GM23338 (cell line): ENCODE measurements around the gene GRIA3. TPM values are rescaled to one million over a fixed set of nuclear protein-coding genes. Genes with fewer than 3 reads are reported as not detected.

Experiments used
- ATAC-seq: fragments of 200-7000 bp; cut with Tn5 transposase; 3 replicates; pipeline ENCODE4 v1.9.1; 2020
- DNase-seq: peaks from one replicate; pipeline ENCODE4 v3.0.0-alpha.2; 2015; ENCODE audit warnings: low spot score
- H2AFZ ChIP-seq: fragments of 200-600 bp; sonication (generic); 2 replicates; pipeline ENCODE4 v1.8.0; 2016; ENCODE audit warnings: antibody characterized with exemption, mild to moderate bottlenecking, moderate library complexity
- H3F3A ChIP-seq: fragments of 200-600 bp; sonication (generic); replicated peaks from 2 replicates; pipeline ENCODE4 v1.8.0; 2017; ENCODE audit warnings: antibody characterized with exemption, mixed run types, low read depth
- H3K27ac ChIP-seq: fragments of 200-600 bp; sonication (generic); 2 replicates; pipeline ENCODE4 v1.6.1; 2016; ENCODE audit warnings: low read depth
- H3K27me3 ChIP-seq: fragments of 200-600 bp; sonication (generic); 2 replicates; pipeline ENCODE4 v1.8.0; 2016; ENCODE audit warnings: mild to moderate bottlenecking, mixed run types, moderate library complexity; ENCODE audit not compliant: insufficient read depth
- H3K36me3 ChIP-seq: fragments of 200-600 bp; sonication (generic); 2 replicates; pipeline ENCODE4 v1.8.0; 2016; ENCODE audit warnings: mild to moderate bottlenecking; ENCODE audit not compliant: insufficient read depth
- H3K4me1 ChIP-seq: fragments of 200-600 bp; sonication (generic); 2 replicates; pipeline ENCODE4 v1.8.0; 2016; ENCODE audit warnings: mild to moderate bottlenecking, moderate library complexity; ENCODE audit not compliant: insufficient read depth
- H3K4me2 ChIP-seq: fragments of 200-600 bp; sonication (generic); 2 replicates; pipeline ENCODE4 v1.7.1; 2017; ENCODE audit warnings: mixed run types
- H3K4me3 ChIP-seq: fragments of 200-600 bp; sonication (generic); 2 replicates; pipeline ENCODE4 v1.6.1; 2016; ENCODE audit warnings: mixed run types
- H3K79me2 ChIP-seq: fragments of 200-600 bp; sonication (generic); replicated peaks from 2 replicates; pipeline ENCODE4 v1.8.0; 2017; ENCODE audit warnings: mild to moderate bottlenecking; ENCODE audit not compliant: insufficient read depth
- H3K9me2 ChIP-seq: fragments of 200-600 bp; sonication (generic); 2 replicates; pipeline ENCODE4 v1.8.0; 2017; ENCODE audit not compliant: insufficient read depth
- H4K20me1 ChIP-seq: fragments of 200-600 bp; sonication (generic); replicated peaks from 2 replicates; pipeline ENCODE4 v1.8.0; 2017; ENCODE audit warnings: mild to moderate bottlenecking; ENCODE audit not compliant: insufficient read depth
- H3K27ac Mint-ChIP-seq: 2 replicates; pipeline ENCODE4 v1.8.0; 2020; ENCODE audit warnings: inconsistent platforms, mild to moderate bottlenecking, moderate library complexity, mixed read lengths
- H3K27me3 Mint-ChIP-seq: 3 replicates; pipeline ENCODE4 v1.8.0; 2022; ENCODE audit warnings: low read depth, mild to moderate bottlenecking, moderate library complexity, mixed read lengths, inconsistent platforms; ENCODE audit not compliant: insufficient read depth, poor library complexity
- H3K36me3 Mint-ChIP-seq: 3 replicates; pipeline ENCODE4 v1.8.0; 2021; ENCODE audit warnings: low read depth, mild to moderate bottlenecking, inconsistent platforms, moderate library complexity, mixed read lengths
- H3K4me1 Mint-ChIP-seq: 3 replicates; pipeline ENCODE4 v1.8.0; 2020; ENCODE audit warnings: mild to moderate bottlenecking, inconsistent platforms, mixed read lengths
- H3K4me3 Mint-ChIP-seq: 3 replicates; pipeline ENCODE4 v1.8.0; 2021; ENCODE audit warnings: moderate library complexity, mild to moderate bottlenecking, inconsistent platforms, mixed read lengths
- H3K9me3 Mint-ChIP-seq: 3 replicates; pipeline ENCODE4 v1.8.0; 2020; ENCODE audit warnings: moderate library complexity, mild to moderate bottlenecking, inconsistent platforms, mixed read lengths
- CREB1 ChIP-seq: fragments of 250-450 bp; sonication (Bioruptor Pico); IDR thresholded peaks from 2 replicates; pipeline ENCODE4 v1.5.0; 2020; ENCODE audit warnings: low read depth, mild to moderate bottlenecking, moderate library complexity
- EZH2 ChIP-seq: fragments of 200-600 bp; sonication (generic); IDR thresholded peaks from one replicate; pipeline ENCODE4 v1.8.0; 2017; ENCODE audit warnings: antibody characterized with exemption, mild to moderate bottlenecking, low read depth; ENCODE audit not compliant: unreplicated experiment
- POLR2AphosphoS5 ChIP-seq: IDR thresholded peaks from 2 replicates; pipeline ENCODE4 v1.6.1; 2016; ENCODE audit warnings: antibody characterized with exemption, low read depth
- STAT1 ChIP-seq: IDR thresholded peaks from one replicate; pipeline ENCODE4 v1.6.1; 2016; ENCODE audit warnings: antibody characterized with exemption; ENCODE audit not compliant: unreplicated experiment
- ZNF114 ChIP-seq: fragments of 250-450 bp; sonication (Bioruptor Pico); IDR thresholded peaks from 2 replicates; pipeline ENCODE4 v1.5.0; 2020; ENCODE audit warnings: mild to moderate bottlenecking, moderate library complexity
- ZNF331 ChIP-seq: fragments of 250-450 bp; sonication (Bioruptor Pico); IDR thresholded peaks from 2 replicates; pipeline ENCODE4 v1.5.0; 2020; ENCODE audit warnings: low read depth, mild to moderate bottlenecking, moderate library complexity
- polyA plus RNA-seq: library from polyadenylated mRNA; unstranded; fragments of >200 nt; fragmentation: Nextera tagmentation; extraction: Ambion mirVana; gene quantifications from 2 replicates; pipeline ENCODE4 v1.2.1, GENCODE V29; 2016
- total RNA-seq: library from RNA; depleted of rRNA; stranded (reverse); fragments of >200 nt; shearing (Covaris generic); gene quantifications from 2 replicates; pipeline ENCODE4 v1.2.3, GENCODE V29; 2014
- TF ChIP-seq, protein P1 (sequence below): fragments of 250-450 bp; sonication (Bioruptor Pico); IDR thresholded peaks from 2 replicates; pipeline ENCODE4 v1.5.0; 2020; ENCODE audit warnings: mild to moderate bottlenecking, moderate library complexity
- TF ChIP-seq, protein P2 (sequence below): IDR thresholded peaks from 2 replicates; pipeline ENCODE4 v1.6.1; 2016; ENCODE audit warnings: antibody characterized with exemption
- TF ChIP-seq, protein P3 (sequence below), 2 experiments: fragments of 200-600 bp in 1 of 2; sonication (generic) in 1 of 2; conservative IDR thresholded peaks; 2 replicates each; pipeline versions ENCODE4 v1.5.1 to v1.6.1; 2016 to 2017; ENCODE audit warnings: antibody characterized with exemption in 2 of 2, low read depth in 2 of 2, mild to moderate bottlenecking in 2 of 2, moderate library complexity in 1 of 2

GRIA3 gene
- total and polyA plus RNA-seq, 2 experiments from 2014 or later: 2.7 to 5.6 TPM

DNA sequence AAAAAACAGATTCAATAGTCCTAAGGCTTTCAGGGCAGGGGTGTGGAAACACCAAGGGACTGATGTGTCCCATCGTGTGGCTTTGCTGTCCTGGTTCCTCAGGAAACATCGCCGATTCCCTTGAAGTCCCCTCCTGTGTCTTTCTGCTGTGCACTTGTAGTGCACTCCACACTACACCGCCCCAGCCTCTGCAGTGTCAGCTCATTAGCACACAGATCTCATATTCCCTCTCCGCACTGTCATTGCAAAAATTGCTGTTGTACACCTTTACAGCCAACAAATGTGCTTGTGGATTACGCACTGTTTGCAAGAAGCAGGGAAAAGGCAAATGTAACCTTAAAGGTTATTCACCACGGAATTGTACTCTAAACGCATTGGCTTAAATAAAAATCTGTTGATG lies 5.3 kb downstream of the GRIA3 start:
- Mint-ChIP-seq H3K36me3 (no peaks in the 10 kb centered on the region), H3K27ac (no peak overlapping the region), H3K27me3 (peaks cover 17% of the 10 kb centered on the region), H3K4me3 (no peak overlapping the region), H3K9me3 (no peaks in the 10 kb centered on the region), H3K4me1 (peaks cover 36% of the 10 kb centered on the region)
- Histone ChIP-seq H3K36me3 (no peaks in the 10 kb centered on the region), H3K4me1 (peaks cover 13% of the 10 kb centered on the region), H3K4me3 (no peak overlapping the region), H3K9me2 (no peaks in the 10 kb centered on the region), H3F3A (no peaks in the 10 kb centered on the region), H3K27me3 (peaks cover 25% of the 10 kb centered on the region), H3K79me2 (no peaks in the 10 kb centered on the region), H3K4me2 (no peak overlapping the region), H2AFZ (no peak overlapping the region), H3K27ac (no peak overlapping the region), H4K20me1 (no peaks in the 10 kb centered on the region)
- ATAC-seq (no peak), DNase-seq (no peak)
- TF ChIP-seq ZNF114 (CRISPR knock-in tag): no peak
- TF ChIP-seq EZH2: no peak
- TF ChIP-seq ZNF331 (CRISPR knock-in tag): no peak
- TF ChIP-seq, protein P1, sequence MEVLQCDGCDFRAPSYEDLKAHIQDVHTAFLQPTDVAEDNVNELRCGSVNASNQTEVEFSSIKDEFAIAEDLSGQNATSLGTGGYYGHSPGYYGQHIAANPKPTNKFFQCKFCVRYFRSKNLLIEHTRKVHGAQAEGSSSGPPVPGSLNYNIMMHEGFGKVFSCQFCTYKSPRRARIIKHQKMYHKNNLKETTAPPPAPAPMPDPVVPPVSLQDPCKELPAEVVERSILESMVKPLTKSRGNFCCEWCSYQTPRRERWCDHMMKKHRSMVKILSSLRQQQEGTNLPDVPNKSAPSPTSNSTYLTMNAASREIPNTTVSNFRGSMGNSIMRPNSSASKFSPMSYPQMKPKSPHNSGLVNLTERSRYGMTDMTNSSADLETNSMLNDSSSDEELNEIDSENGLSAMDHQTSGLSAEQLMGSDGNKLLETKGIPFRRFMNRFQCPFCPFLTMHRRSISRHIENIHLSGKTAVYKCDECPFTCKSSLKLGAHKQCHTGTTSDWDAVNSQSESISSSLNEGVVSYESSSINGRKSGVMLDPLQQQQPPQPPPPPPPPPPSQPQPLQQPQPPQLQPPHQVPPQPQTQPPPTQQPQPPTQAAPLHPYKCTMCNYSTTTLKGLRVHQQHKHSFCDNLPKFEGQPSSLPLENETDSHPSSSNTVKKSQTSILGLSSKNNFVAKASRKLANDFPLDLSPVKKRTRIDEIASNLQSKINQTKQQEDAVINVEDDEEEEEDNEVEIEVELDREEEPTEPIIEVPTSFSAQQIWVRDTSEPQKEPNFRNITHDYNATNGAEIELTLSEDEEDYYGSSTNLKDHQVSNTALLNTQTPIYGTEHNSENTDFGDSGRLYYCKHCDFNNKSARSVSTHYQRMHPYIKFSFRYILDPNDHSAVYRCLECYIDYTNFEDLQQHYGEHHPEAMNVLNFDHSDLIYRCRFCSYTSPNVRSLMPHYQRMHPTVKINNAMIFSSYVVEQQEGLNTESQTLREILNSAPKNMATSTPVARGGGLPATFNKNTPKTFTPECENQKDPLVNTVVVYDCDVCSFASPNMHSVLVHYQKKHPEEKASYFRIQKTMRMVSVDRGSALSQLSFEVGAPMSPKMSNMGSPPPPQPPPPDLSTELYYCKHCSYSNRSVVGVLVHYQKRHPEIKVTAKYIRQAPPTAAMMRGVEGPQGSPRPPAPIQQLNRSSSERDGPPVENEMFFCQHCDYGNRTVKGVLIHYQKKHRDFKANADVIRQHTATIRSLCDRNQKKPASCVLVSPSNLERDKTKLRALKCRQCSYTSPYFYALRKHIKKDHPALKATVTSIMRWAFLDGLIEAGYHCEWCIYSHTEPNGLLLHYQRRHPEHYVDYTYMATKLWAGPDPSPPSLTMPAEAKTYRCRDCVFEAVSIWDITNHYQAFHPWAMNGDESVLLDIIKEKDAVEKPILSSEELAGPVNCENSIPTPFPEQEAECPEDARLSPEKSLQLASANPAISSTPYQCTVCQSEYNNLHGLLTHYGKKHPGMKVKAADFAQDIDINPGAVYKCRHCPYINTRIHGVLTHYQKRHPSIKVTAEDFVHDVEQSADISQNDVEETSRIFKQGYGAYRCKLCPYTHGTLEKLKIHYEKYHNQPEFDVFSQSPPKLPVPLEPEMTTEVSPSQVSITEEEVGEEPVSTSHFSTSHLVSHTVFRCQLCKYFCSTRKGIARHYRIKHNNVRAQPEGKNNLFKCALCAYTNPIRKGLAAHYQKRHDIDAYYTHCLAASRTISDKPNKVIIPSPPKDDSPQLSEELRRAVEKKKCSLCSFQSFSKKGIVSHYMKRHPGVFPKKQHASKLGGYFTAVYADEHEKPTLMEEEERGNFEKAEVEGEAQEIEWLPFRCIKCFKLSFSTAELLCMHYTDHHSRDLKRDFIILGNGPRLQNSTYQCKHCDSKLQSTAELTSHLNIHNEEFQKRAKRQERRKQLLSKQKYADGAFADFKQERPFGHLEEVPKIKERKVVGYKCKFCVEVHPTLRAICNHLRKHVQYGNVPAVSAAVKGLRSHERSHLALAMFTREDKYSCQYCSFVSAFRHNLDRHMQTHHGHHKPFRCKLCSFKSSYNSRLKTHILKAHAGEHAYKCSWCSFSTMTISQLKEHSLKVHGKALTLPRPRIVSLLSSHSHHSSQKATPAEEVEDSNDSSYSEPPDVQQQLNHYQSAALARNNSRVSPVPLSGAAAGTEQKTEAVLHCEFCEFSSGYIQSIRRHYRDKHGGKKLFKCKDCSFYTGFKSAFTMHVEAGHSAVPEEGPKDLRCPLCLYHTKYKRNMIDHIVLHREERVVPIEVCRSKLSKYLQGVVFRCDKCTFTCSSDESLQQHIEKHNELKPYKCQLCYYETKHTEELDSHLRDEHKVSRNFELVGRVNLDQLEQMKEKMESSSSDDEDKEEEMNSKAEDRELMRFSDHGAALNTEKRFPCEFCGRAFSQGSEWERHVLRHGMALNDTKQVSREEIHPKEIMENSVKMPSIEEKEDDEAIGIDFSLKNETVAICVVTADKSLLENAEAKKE (CRISPR knock-in tag): no peak
- TF ChIP-seq, protein P2, sequence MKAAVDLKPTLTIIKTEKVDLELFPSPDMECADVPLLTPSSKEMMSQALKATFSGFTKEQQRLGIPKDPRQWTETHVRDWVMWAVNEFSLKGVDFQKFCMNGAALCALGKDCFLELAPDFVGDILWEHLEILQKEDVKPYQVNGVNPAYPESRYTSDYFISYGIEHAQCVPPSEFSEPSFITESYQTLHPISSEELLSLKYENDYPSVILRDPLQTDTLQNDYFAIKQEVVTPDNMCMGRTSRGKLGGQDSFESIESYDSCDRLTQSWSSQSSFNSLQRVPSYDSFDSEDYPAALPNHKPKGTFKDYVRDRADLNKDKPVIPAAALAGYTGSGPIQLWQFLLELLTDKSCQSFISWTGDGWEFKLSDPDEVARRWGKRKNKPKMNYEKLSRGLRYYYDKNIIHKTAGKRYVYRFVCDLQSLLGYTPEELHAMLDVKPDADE: no peak
- TF ChIP-seq, protein P3, sequence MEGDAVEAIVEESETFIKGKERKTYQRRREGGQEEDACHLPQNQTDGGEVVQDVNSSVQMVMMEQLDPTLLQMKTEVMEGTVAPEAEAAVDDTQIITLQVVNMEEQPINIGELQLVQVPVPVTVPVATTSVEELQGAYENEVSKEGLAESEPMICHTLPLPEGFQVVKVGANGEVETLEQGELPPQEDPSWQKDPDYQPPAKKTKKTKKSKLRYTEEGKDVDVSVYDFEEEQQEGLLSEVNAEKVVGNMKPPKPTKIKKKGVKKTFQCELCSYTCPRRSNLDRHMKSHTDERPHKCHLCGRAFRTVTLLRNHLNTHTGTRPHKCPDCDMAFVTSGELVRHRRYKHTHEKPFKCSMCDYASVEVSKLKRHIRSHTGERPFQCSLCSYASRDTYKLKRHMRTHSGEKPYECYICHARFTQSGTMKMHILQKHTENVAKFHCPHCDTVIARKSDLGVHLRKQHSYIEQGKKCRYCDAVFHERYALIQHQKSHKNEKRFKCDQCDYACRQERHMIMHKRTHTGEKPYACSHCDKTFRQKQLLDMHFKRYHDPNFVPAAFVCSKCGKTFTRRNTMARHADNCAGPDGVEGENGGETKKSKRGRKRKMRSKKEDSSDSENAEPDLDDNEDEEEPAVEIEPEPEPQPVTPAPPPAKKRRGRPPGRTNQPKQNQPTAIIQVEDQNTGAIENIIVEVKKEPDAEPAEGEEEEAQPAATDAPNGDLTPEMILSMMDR (conservative IDR thresholded peaks at IDR 0.05; ENCODE audit: low read depth in 2 of 2): no peak
- no peak for TF ChIP-seq POLR2AphosphoS5
- TF ChIP-seq CREB1: no peak
- TF ChIP-seq STAT1: no peak
